ENCODE data around the gene CCL21. TPM values are rescaled to one million over a fixed set of nuclear protein-coding genes. Genes with fewer than 3 reads are reported as not detected.
"Not testable (repeated sequence)": the region's sequence is repeated elsewhere in the genome, so short reads cannot be mapped to it uniquely, and the experiment has no call there.

CCL21 gene
- total RNA-seq: not detected

- no peak within 1 kb of the TSS for H3K4me3 Mint-ChIP-seq
- CTCF ChIA-PET: interaction anchor here (1.1 to 1.6 kb wide), 3 partner anchors 7 to 45 kb away, joined by 3 to 4 read pairs (median 3); no protein-coding TSS in a partner anchor
- no peak for DNase-seq
- no peaks in the 10 kb centered on the region for H3K27me3 Mint-ChIP-seq (ENCODE audit: low read depth)
- intact Hi-C loops (cut with micrococcal nuclease): no loop called here
- H3K36me3 Mint-ChIP-seq (ENCODE audit: low read depth): no peaks in the 10 kb centered on the region
- no peaks in the 10 kb centered on the region for H3K4me1 Mint-ChIP-seq (ENCODE audit: low read depth)
- no peaks in the 10 kb centered on the region for H3K9me3 Mint-ChIP-seq
- H3K27ac Mint-ChIP-seq: no peak within 1 kb of the TSS
Observed at GRCh38 chr9:34710023-34710422, at the start of gene CCL21. Gene CCL21, minus strand, starts transcription at chr9:34710136. Its CDS starts 70 bp downstream, at chr9:34710066.

GRCh38 chr9:34759432-34760134 lies 49.6 kb upstream of the CCL21 start:
- CTCF ChIA-PET: interaction anchor here (0.7 to 1.9 kb wide), 13 partner anchors 15 to 714 kb away, joined by 3 to 7 read pairs (median 4); partner anchors contain the start of genes ATOSB and PIGO

GRCh38 chr9:34750320-34750719 lies 40.4 kb upstream of the CCL21 start:
- H3K4me3 Mint-ChIP-seq; intact Hi-C loops (cut with micrococcal nuclease); H3K4me1 Mint-ChIP-seq (ENCODE audit: low read depth); H3K27ac Mint-ChIP-seq; H3K36me3 Mint-ChIP-seq (ENCODE audit: low read depth); CTCF ChIA-PET; DNase-seq; H3K9me3 Mint-ChIP-seq: not testable (repeated sequence)
- peaks cover 35% of the 10 kb centered on the region for H3K27me3 Mint-ChIP-seq (ENCODE audit: low read depth)

More at GRCh38 chr9:34759432-34760134, 49.6 kb upstream of the CCL21 start:
- Mint-ChIP-seq H3K27me3 (ENCODE audit: low read depth) (peaks cover 32% of the 10 kb centered on the region), H3K36me3 (ENCODE audit: low read depth) (no peaks in the 10 kb centered on the region), H3K27ac (no peak overlapping the region), H3K4me3 (no peak overlapping the region), H3K9me3 (no peaks in the 10 kb centered on the region), H3K4me1 (ENCODE audit: low read depth) (peaks cover 2% of the 10 kb centered on the region)
- intact Hi-C loops (cut with micrococcal nuclease): loop anchor here (1.0 to 5.0 kb wide), 5 partner anchors 139 to 717 kb away; partner anchors contain the start of gene PIGO
- DNase-seq: no peak

- intact Hi-C loops (cut with micrococcal nuclease): no loop called here
- H3K27me3 Mint-ChIP-seq (ENCODE audit: low read depth): peaks cover 19% of the 10 kb centered on the region
Observed at GRCh38 chr9:34746526-34746925, 36.6 kb upstream of the CCL21 start.

GRCh38 chr9:34744295-34745221 lies 34.6 kb upstream of the CCL21 start:
- Mint-ChIP-seq H3K27ac (no peak overlapping the region), H3K36me3 (ENCODE audit: low read depth) (no peaks in the 10 kb centered on the region), H3K9me3 (no peaks in the 10 kb centered on the region), H3K27me3 (ENCODE audit: low read depth) (peaks cover 14% of the 10 kb centered on the region), H3K4me3 (no peak overlapping the region), H3K4me1 (ENCODE audit: low read depth) (peaks cover 3% of the 10 kb centered on the region)
- CTCF ChIA-PET: interaction anchor here (0.6 to 1.1 kb wide), 2 partner anchors 15 to 378 kb away, joined by 5 to 6 read pairs; no protein-coding TSS in a partner anchor
- DNase-seq: no peak
- intact Hi-C loops (cut with micrococcal nuclease): no loop called here

More at GRCh38 chr9:34746526-34746925, 36.6 kb upstream of the CCL21 start:
- Mint-ChIP-seq H3K36me3 (ENCODE audit: low read depth) (no peaks in the 10 kb centered on the region), H3K27ac (no peak overlapping the region), H3K4me3 (no peak overlapping the region), H3K9me3 (no peaks in the 10 kb centered on the region), H3K4me1 (ENCODE audit: low read depth) (peaks cover 2% of the 10 kb centered on the region)
- no peak for DNase-seq
- CTCF ChIA-PET: interaction anchor here (1.5 kb wide), 1 partner anchor 44 kb away, joined by 3 read pairs; no protein-coding TSS in a partner anchor

GRCh38 chr9:34742710-34743109 lies 32.8 kb upstream of the CCL21 start:
- H3K27ac Mint-ChIP-seq: no peak overlapping the region
- no peaks in the 10 kb centered on the region for H3K36me3 Mint-ChIP-seq (ENCODE audit: low read depth)
- peaks cover 3% of the 10 kb centered on the region for H3K4me1 Mint-ChIP-seq (ENCODE audit: low read depth)
- intact Hi-C loops (cut with micrococcal nuclease): no loop called here
- CTCF ChIA-PET: interaction anchor here (1.4 kb wide), 1 partner anchor 40 kb away, joined by 4 read pairs; no protein-coding TSS in a partner anchor
- H3K4me3 Mint-ChIP-seq: no peak overlapping the region
- no peak for DNase-seq
- H3K9me3 Mint-ChIP-seq: no peaks in the 10 kb centered on the region
- H3K27me3 Mint-ChIP-seq (ENCODE audit: low read depth): peaks cover 7% of the 10 kb centered on the region

GRCh38 chr9:34741628-34742027 lies 31.7 kb upstream of the CCL21 start:
- peaks cover 2% of the 10 kb centered on the region for H3K27me3 Mint-ChIP-seq (ENCODE audit: low read depth)
- no peaks in the 10 kb centered on the region for H3K9me3 Mint-ChIP-seq
- peaks cover 3% of the 10 kb centered on the region for H3K4me1 Mint-ChIP-seq (ENCODE audit: low read depth)
- H3K36me3 Mint-ChIP-seq (ENCODE audit: low read depth): no peaks in the 10 kb centered on the region
- no peak overlapping the region for H3K27ac Mint-ChIP-seq
- DNase-seq: no peak
- CTCF ChIA-PET: interaction anchor here (0.9 to 1.4 kb wide), 2 partner anchors 39 to 242 kb away, joined by 3 to 4 read pairs; no protein-coding TSS in a partner anchor
- intact Hi-C loops (cut with micrococcal nuclease): no loop called here
- H3K4me3 Mint-ChIP-seq: no peak overlapping the region

GRCh38 chr9:34740176-34740575 lies 30.2 kb upstream of the CCL21 start:
- H3K27ac Mint-ChIP-seq; H3K36me3 Mint-ChIP-seq (ENCODE audit: low read depth); H3K9me3 Mint-ChIP-seq; H3K4me1 Mint-ChIP-seq (ENCODE audit: low read depth); intact Hi-C loops (cut with micrococcal nuclease); H3K4me3 Mint-ChIP-seq; H3K27me3 Mint-ChIP-seq (ENCODE audit: low read depth); DNase-seq: not testable (repeated sequence)
- CTCF ChIA-PET: interaction anchor here (1.3 kb wide), 1 partner anchor 11 kb away, joined by 3 read pairs; no protein-coding TSS in a partner anchor

- Mint-ChIP-seq H3K9me3 (no peaks in the 10 kb centered on the region), H3K27me3 (ENCODE audit: low read depth) (no peaks in the 10 kb centered on the region)
Observed at GRCh38 chr9:34737677-34738260, 27.8 kb upstream of the CCL21 start.

GRCh38 chr9:34734720-34735119 lies 24.8 kb upstream of the CCL21 start:
- no peaks in the 10 kb centered on the region for H3K27me3 Mint-ChIP-seq (ENCODE audit: low read depth)
- intact Hi-C loops (cut with micrococcal nuclease): no loop called here

More at GRCh38 chr9:34737677-34738260, 27.8 kb upstream of the CCL21 start:
- DNase-seq: no peak
- CTCF ChIA-PET: no interaction called here
- intact Hi-C loops (cut with micrococcal nuclease): no loop called here
- H3K4me3 Mint-ChIP-seq: no peak overlapping the region
- H3K4me1 Mint-ChIP-seq (ENCODE audit: low read depth): peaks cover 3% of the 10 kb centered on the region
- no peaks in the 10 kb centered on the region for H3K36me3 Mint-ChIP-seq (ENCODE audit: low read depth)
- no peak overlapping the region for H3K27ac Mint-ChIP-seq

GRCh38 chr9:34732886-34733285 lies 22.9 kb upstream of the CCL21 start:
- no peak for DNase-seq
- Mint-ChIP-seq H3K4me3 (no peak overlapping the region), H3K4me1 (ENCODE audit: low read depth) (no peaks in the 10 kb centered on the region), H3K27ac (no peak overlapping the region), H3K9me3 (no peaks in the 10 kb centered on the region), H3K36me3 (ENCODE audit: low read depth) (no peaks in the 10 kb centered on the region), H3K27me3 (ENCODE audit: low read depth) (no peaks in the 10 kb centered on the region)
- CTCF ChIA-PET: interaction anchor here (1.4 kb wide), 1 partner anchor 31 kb away, joined by 3 read pairs; no protein-coding TSS in a partner anchor
- intact Hi-C loops (cut with micrococcal nuclease): no loop called here

More at GRCh38 chr9:34734720-34735119, 24.8 kb upstream of the CCL21 start:
- DNase-seq: no peak
- no peak overlapping the region for H3K4me3 Mint-ChIP-seq
- H3K9me3 Mint-ChIP-seq: no peaks in the 10 kb centered on the region
- no peak overlapping the region for H3K27ac Mint-ChIP-seq
- no peaks in the 10 kb centered on the region for H3K4me1 Mint-ChIP-seq (ENCODE audit: low read depth)
- H3K36me3 Mint-ChIP-seq (ENCODE audit: low read depth): no peaks in the 10 kb centered on the region
- CTCF ChIA-PET: interaction anchor here (0.6 kb wide), 1 partner anchor 62 kb away, joined by 3 read pairs; no protein-coding TSS in a partner anchor

GRCh38 chr9:34732478-34732877 lies 22.5 kb upstream of the CCL21 start:
- Mint-ChIP-seq H3K27ac (no peak overlapping the region), H3K27me3 (ENCODE audit: low read depth) (no peaks in the 10 kb centered on the region), H3K9me3 (no peaks in the 10 kb centered on the region), H3K4me1 (ENCODE audit: low read depth) (no peaks in the 10 kb centered on the region), H3K4me3 (no peak overlapping the region), H3K36me3 (ENCODE audit: low read depth) (no peaks in the 10 kb centered on the region)
- no peak for DNase-seq
- CTCF ChIA-PET: no interaction called here
- intact Hi-C loops (cut with micrococcal nuclease): no loop called here
